ENCODE measurements around the gene OPN4.

- peak; percentile 62 to 70 (median 68) for TF ChIP-seq CTCF (IDR thresholded peaks at IDR 0.05)
- TF ChIP-seq POLR2A (IDR thresholded peaks at IDR 0.05), result no peak
These were observed 39.5 kb downstream of the OPN4 start for GRCh38 chr10:86693721-86694369.

Data from testis (tissue), 2 donors.